ENCODE results near the gene ZNF699. TPM values are rescaled to one million over a fixed set of nuclear protein-coding genes. Genes with fewer than 3 reads are reported as not detected.

The ZNF699 gene
- total RNA-seq, 1 experiment from 2014 or later: 4.2 TPM

GRCh38 chr19:9321338-9321737 is 11.7 kb upstream of the ZNF699 start:
- Histone ChIP-seq H3K23me2 (ENCODE audit: insufficient read length, low read depth, low read length, poor library complexity, severe bottlenecking) (peaks cover 3% of the 10 kb centered on the region), H3K79me1 (ENCODE audit: insufficient read depth, low read depth, low read length, poor library complexity, severe bottlenecking) (no peaks in the 10 kb centered on the region), H3T11ph (ENCODE audit: low read length) (no peak overlapping the region), H3K9me3 (ENCODE audit: control insufficient read depth, low read depth, low read length) (no peaks in the 10 kb centered on the region), H2BK5ac (ENCODE audit: insufficient read length, low read length) (no peak overlapping the region), H2BK20ac (ENCODE audit: low read depth, low read length, poor library complexity, severe bottlenecking) (no peak overlapping the region), H2BK12ac (ENCODE audit: insufficient read length, low read depth, low read length) (no peak overlapping the region), H2BK15ac (ENCODE audit: low read depth, low read length) (no peak overlapping the region), H3K56ac (ENCODE audit: insufficient read length, low read depth, low read length) (no peak overlapping the region), H3K27me3 (ENCODE audit: insufficient read depth, low read length) (no peaks in the 10 kb centered on the region), H2AFZ (ENCODE audit: low read length) (no peak overlapping the region), H4K91ac (ENCODE audit: insufficient read length, low read depth, low read length) (no peak overlapping the region), H3K4me2 (ENCODE audit: insufficient read depth, insufficient read length, low read length) (no peak overlapping the region), H2BK120ac (ENCODE audit: low read depth, low read length, poor library complexity, severe bottlenecking) (no peak overlapping the region), H3K79me2 (ENCODE audit: insufficient read depth, low read length) (no peaks in the 10 kb centered on the region; the same call in 1 of the 2 replicates), H3K18ac (ENCODE audit: insufficient read length, low read depth, low read length) (no peak overlapping the region), H4K8ac (replicated peaks; ENCODE audit: insufficient read length, low read depth, low read length) (no peak overlapping the region), H4K20me1 (ENCODE audit: control insufficient read depth, insufficient read depth, insufficient read length) (no peaks in the 10 kb centered on the region), H3K23ac (ENCODE audit: insufficient read length, low read depth, low read length) (no peak overlapping the region), H3K27ac (ENCODE audit: insufficient read length, low read depth, low read length) (no peak overlapping the region), H4K5ac (ENCODE audit: insufficient read length, low read depth, low read length) (no peak overlapping the region), H3K14ac (ENCODE audit: insufficient read depth, low read length) (no peak overlapping the region), H3K9ac (ENCODE audit: extremely low read depth, insufficient read length, low read length) (no peak overlapping the region), H3K4me1 (ENCODE audit: insufficient read depth, low read length) (no peaks in the 10 kb centered on the region), H3K4ac (ENCODE audit: low read depth, low read length) (no peak overlapping the region), H2AK5ac (ENCODE audit: insufficient read length, low read length) (no peak overlapping the region)
- H3K36me3 Mint-ChIP-seq (ENCODE audit: insufficient read depth in 1 of 3, low read depth in 3 of 3): peaks cover 25 to 31% (median 28%) of the 10 kb centered on the region in 3 experiments
- TF ChIP-seq CTCF (conservative IDR thresholded peaks at IDR 0.05): no peak
- peaks cover 4% of the 10 kb centered on the region for H3K27me3 Mint-ChIP-seq (ENCODE audit: low read depth)
- H3K9me3 Mint-ChIP-seq: peaks cover 55 to 74% of the 10 kb centered on the region in 2 experiments
- H3K27ac Mint-ChIP-seq: no peak overlapping the region
- H3K4me3 Mint-ChIP-seq: no peak overlapping the region
- DNase-seq: no peak
- WGBS (ENCODE audit: extremely low coverage, insufficient read length, low lambda C conversion rate): no CpG with 5 or more reads among the region's 23 CpGs
- peaks cover 5 to 10% of the 10 kb centered on the region in 2 experiments; a peak in 3 of 4 replicates for H3K4me1 Mint-ChIP-seq
